Measurements from ENCODE around the gene TUBA3C.

Gene TUBA3C

GRCh38 chr13:19156013-19156825, 25.4 kb downstream of the TUBA3C start:
- Mint-ChIP-seq H3K4me3 (no peak overlapping the region), H3K27me3 (no peaks in the 10 kb centered on the region), H3K4me1 (ENCODE audit: low read depth) (no peaks in the 10 kb centered on the region), H3K36me3 (ENCODE audit: low read depth) (no peaks in the 10 kb centered on the region), H3K9me3 (peaks cover 41% of the 10 kb centered on the region), H3K27ac (no peak overlapping the region)
- intact Hi-C loops (cut with micrococcal nuclease): no loop called here

DNA sequence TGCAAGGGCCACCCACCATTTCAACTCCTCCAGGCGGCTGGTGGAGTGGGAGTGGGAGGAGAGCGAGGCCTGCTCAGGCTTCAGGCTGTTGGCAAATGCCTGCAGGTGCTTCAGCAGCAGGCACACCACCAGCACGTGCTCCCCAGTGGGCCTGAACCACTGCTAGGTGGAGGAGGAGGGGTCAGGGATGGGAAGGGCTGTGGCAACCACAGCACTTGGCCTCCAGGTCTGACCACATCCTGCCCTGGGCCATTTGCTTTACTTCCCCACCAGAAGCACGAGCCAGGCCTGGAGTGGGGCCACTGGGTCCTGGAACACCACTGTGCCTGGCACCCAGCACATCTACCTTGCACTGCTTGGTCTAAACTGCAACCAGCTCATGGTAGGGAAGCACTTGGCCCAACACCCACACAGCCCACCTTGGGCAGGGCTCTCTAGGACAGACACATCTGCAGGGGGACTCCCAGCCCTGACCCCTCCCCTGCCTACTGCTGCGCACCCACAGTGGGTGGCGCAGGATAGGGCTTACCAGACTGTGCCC, 26.2 kb downstream of the TUBA3C start:
- no peak overlapping the region for H3K27ac Mint-ChIP-seq

GRCh38 chr13:19154843-19155242, 26.8 kb downstream of the TUBA3C start:
- no peak overlapping the region for H3K27ac Mint-ChIP-seq
- H3K4me1 Mint-ChIP-seq (ENCODE audit: low read depth): no peaks in the 10 kb centered on the region
- H3K27me3 Mint-ChIP-seq: no peaks in the 10 kb centered on the region
- no peaks in the 10 kb centered on the region for H3K36me3 Mint-ChIP-seq (ENCODE audit: low read depth)
- H3K4me3 Mint-ChIP-seq: no peak overlapping the region
- peaks cover 51% of the 10 kb centered on the region for H3K9me3 Mint-ChIP-seq
- intact Hi-C loops (cut with micrococcal nuclease): no loop called here

More for the DNA sequence above, 26.2 kb downstream of the TUBA3C start:
- Mint-ChIP-seq H3K4me3 (no peak overlapping the region), H3K27me3 (no peaks in the 10 kb centered on the region), H3K4me1 (ENCODE audit: low read depth) (no peaks in the 10 kb centered on the region), H3K36me3 (ENCODE audit: low read depth) (no peaks in the 10 kb centered on the region), H3K9me3 (peaks cover 46% of the 10 kb centered on the region)
- intact Hi-C loops (cut with micrococcal nuclease): no loop called here

DNA sequence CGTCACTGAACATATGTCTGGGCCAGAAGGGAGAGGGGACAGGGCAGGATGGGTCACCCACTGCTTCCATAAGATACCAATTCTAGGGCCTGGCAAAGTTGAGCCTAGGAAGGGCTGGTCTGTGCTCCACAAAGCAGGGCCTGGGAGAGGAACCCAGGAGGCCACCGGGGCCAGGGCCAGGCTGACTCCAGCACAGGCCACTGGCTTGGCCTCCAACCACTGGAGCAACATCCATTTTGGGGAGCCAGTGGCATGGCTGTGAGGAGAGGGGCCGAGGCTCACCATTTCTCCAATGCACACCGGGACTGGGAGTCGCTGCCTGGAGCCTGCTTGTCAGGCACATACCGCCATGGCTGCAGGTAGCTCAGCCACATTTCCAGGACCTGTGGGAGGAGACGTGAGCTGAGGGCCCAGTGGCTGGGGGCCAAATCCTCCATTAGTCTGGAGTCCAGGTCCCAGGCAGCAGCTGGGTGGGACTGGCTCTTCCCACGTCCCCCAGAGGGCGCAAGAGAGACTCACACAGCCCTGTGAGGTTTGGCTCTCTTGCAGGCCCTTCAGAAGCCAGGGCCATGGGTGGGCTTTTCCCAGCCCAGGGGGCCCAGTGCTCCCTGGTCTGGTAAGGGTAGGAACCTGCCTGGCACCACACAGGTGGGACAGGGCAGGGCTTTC, 27.7 kb downstream of the TUBA3C start:
- Mint-ChIP-seq H3K36me3 (ENCODE audit: low read depth) (no peaks in the 10 kb centered on the region), H3K27ac (no peak overlapping the region), H3K9me3 (peaks cover 57% of the 10 kb centered on the region), H3K4me3 (no peak overlapping the region), H3K4me1 (ENCODE audit: low read depth) (no peaks in the 10 kb centered on the region), H3K27me3 (no peaks in the 10 kb centered on the region)
- intact Hi-C loops (cut with micrococcal nuclease): no loop called here

- Mint-ChIP-seq H3K4me1 (ENCODE audit: low read depth) (no peaks in the 10 kb centered on the region), H3K9me3 (peaks cover 57% of the 10 kb centered on the region), H3K27me3 (no peaks in the 10 kb centered on the region), H3K36me3 (ENCODE audit: low read depth) (no peaks in the 10 kb centered on the region), H3K27ac (no peak overlapping the region), H3K4me3 (no peak overlapping the region)
- intact Hi-C loops (cut with micrococcal nuclease): no loop called here
Measured at GRCh38 chr13:19152403-19152802, 29.2 kb downstream of the TUBA3C start.

- no peak overlapping the region for H3K27ac Mint-ChIP-seq
- H3K36me3 Mint-ChIP-seq (ENCODE audit: low read depth): no peaks in the 10 kb centered on the region
- H3K27me3 Mint-ChIP-seq: no peaks in the 10 kb centered on the region
- H3K4me1 Mint-ChIP-seq (ENCODE audit: low read depth): no peaks in the 10 kb centered on the region
- intact Hi-C loops (cut with micrococcal nuclease): no loop called here
- peaks cover 64% of the 10 kb centered on the region for H3K9me3 Mint-ChIP-seq
- no peak overlapping the region for H3K4me3 Mint-ChIP-seq
Measured at GRCh38 chr13:19151581-19152263, 29.9 kb downstream of the TUBA3C start.

DNA sequence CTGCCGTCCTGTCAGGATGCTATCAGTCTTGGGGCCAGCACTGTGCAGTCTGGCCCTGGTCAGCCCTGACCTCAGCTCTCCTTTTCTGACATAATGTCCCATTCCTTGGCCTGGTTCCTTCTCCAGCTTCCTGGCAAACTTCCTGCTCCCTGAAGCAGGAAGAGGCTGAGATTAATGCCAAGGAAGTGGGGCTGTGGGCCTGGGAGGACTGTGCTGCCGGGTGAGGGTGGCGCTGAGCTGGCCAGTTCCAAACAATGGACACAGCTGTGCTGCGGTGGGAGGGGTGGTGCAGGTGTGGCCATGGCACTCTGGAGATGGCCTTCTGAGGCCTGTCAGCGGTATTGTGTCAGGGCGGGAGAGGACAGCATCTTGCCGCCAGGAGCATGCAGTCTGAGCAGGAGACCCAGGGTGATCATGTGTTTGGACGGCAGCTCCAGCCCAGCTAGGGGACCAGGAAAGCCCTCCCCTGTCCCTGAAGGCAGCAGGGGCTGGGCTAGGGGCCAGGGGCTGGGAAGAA, 30.9 kb downstream of the TUBA3C start:
- Mint-ChIP-seq H3K27me3 (no peaks in the 10 kb centered on the region), H3K4me1 (ENCODE audit: low read depth) (no peaks in the 10 kb centered on the region), H3K36me3 (ENCODE audit: low read depth) (no peaks in the 10 kb centered on the region), H3K4me3 (no peak overlapping the region), H3K9me3 (peaks cover 73% of the 10 kb centered on the region), H3K27ac (no peak overlapping the region)
- intact Hi-C loops (cut with micrococcal nuclease): no loop called here

DNA sequence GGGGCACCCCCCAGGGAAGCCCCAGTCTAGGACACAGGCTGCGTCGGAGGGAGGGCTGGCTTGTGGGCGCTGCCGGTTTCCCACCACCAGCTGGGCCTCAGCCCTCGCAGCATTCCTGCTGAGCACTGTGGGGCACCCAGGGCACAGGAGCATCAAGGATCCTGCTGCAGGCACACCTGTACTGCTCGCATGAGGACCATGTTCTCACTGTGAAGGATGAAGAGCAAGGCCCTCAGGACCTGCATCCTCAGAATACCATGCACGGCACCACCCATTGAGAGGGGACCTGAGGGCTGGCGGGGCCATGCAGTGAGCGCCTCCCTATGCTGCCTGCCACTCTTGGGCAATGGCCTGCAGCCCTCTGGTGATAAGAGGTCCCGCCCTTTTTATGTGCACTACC, 31.4 kb downstream of the TUBA3C start:
- no peak overlapping the region for H3K27ac Mint-ChIP-seq
- H3K9me3 Mint-ChIP-seq: peaks cover 73% of the 10 kb centered on the region
- no peaks in the 10 kb centered on the region for H3K36me3 Mint-ChIP-seq (ENCODE audit: low read depth)
- H3K4me3 Mint-ChIP-seq: no peak overlapping the region
- H3K27me3 Mint-ChIP-seq: no peaks in the 10 kb centered on the region
- H3K4me1 Mint-ChIP-seq (ENCODE audit: low read depth): no peaks in the 10 kb centered on the region
- intact Hi-C loops (cut with micrococcal nuclease): no loop called here

GRCh38 chr13:19148561-19148960, 33.1 kb downstream of the TUBA3C start:
- Mint-ChIP-seq H3K27ac (no peak overlapping the region), H3K4me1 (ENCODE audit: low read depth) (no peaks in the 10 kb centered on the region), H3K36me3 (ENCODE audit: low read depth) (no peaks in the 10 kb centered on the region), H3K4me3 (no peak overlapping the region), H3K27me3 (no peaks in the 10 kb centered on the region), H3K9me3 (peaks cover 73% of the 10 kb centered on the region)
- intact Hi-C loops (cut with micrococcal nuclease): no loop called here
